Measurements from ENCODE around the gene ADAM11. TPM values are rescaled to one million over a fixed set of nuclear protein-coding genes. Genes with fewer than 3 reads are reported as not detected.
"Not testable (repeated sequence)": the region's sequence is repeated elsewhere in the genome, so short reads cannot be mapped to it uniquely, and the experiment has no call there.

Gene ADAM11, protein sequence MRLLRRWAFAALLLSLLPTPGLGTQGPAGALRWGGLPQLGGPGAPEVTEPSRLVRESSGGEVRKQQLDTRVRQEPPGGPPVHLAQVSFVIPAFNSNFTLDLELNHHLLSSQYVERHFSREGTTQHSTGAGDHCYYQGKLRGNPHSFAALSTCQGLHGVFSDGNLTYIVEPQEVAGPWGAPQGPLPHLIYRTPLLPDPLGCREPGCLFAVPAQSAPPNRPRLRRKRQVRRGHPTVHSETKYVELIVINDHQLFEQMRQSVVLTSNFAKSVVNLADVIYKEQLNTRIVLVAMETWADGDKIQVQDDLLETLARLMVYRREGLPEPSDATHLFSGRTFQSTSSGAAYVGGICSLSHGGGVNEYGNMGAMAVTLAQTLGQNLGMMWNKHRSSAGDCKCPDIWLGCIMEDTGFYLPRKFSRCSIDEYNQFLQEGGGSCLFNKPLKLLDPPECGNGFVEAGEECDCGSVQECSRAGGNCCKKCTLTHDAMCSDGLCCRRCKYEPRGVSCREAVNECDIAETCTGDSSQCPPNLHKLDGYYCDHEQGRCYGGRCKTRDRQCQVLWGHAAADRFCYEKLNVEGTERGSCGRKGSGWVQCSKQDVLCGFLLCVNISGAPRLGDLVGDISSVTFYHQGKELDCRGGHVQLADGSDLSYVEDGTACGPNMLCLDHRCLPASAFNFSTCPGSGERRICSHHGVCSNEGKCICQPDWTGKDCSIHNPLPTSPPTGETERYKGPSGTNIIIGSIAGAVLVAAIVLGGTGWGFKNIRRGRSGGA
- total RNA-seq: under 1 TPM; 0.35 to 0.71 TPM
- not detected for polyA plus RNA-seq

DNA sequence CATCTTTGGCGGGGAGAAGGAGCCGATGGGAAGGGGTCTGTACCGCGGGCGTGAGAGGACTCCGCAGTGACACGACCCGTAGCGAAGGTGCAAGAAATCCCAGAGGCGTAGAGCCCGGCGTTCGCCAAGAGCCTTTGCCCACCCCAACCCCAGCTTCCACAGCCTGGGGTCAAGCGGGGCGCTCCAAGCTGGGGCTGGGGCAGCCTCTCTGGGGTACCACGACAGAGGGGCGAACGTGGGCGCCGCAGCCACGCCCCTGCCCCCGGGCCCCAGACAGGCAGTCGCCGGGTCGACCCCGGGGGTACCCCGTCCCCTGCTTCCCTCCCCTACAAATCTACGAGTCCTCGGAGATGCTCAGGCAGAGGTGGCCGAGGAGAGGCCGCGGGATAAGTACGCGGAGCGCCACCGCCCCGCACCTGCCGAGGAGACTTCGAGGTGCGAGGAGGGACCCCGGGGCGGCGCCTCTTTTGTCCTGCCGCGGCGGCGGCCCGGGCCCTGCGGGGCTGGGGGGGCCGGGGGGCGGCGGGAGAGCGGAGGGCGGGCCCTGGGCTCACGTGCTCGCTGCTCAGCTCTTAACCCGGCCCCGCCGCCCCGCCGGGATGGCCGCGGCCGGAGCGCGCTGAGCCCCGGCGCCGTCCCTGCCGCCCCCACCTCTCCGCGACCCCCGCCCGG, at the start of gene ADAM11:
TSS of gene ADAM11 (plus strand) at position 575 of the 672 bp plus-strand sequence. CDS start 212 bp downstream, outside the sequence.
- H3K4me3 Mint-ChIP-seq: peak within 1 kb of the TSS; percentile 52 to 87 (median 70)
- H3K4me1 Mint-ChIP-seq: peaks cover 0 to 4% (median 2%) of the 10 kb centered on the region in 3 donors
- no peaks in the 10 kb centered on the region for H3K9me3 Mint-ChIP-seq
- H3K27me3 Mint-ChIP-seq: peaks cover 31 to 43% of the 10 kb centered on the region in 2 donors
- Histone ChIP-seq H3K27me3 (ENCODE audit: insufficient read depth, low read length, poor library complexity, severe bottlenecking) (peaks cover 16% of the 10 kb centered on the region), H3K9me3 (ENCODE audit: low read length) (no peaks in the 10 kb centered on the region), H3K27ac (ENCODE audit: low read depth, low read length) (no peak within 1 kb of the TSS), H3K36me3 (ENCODE audit: insufficient read depth, low read length) (no peaks in the 10 kb centered on the region), H3K4me1 (ENCODE audit: insufficient read depth, low read length) (peaks cover 4% of the 10 kb centered on the region), H3K4me3 (ENCODE audit: low read length) (no peak within 1 kb of the TSS)
- no peak for DNase-seq
- peak within 1 kb of the TSS in 1 of 8 donors; percentile 93 for H3K27ac Mint-ChIP-seq
- ChIA-PET CTCF (no interaction called here), POLR2A (no interaction called here)
- H3K36me3 Mint-ChIP-seq: no peaks in the 10 kb centered on the region

DNA sequence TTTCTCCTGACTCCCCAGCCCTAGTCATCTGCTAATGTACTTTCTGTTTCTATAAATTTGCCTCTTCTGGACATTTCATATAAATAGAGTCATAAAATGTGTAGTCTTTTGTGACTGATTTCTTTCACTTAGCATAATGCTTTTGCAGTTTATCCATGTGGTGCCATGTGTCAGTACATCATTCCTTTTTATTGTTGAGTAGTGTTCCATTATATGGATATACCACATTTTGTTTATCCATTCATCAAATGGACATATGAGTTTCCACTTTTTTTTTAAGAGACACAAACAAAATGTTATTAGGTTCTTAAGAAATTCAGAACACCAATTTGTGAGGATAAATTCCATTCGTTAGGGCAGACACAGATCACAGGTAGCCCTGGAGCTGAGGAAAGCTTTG, 39.3 kb upstream of the ADAM11 start:
- CTCF ChIA-PET: no interaction called here

DNA sequence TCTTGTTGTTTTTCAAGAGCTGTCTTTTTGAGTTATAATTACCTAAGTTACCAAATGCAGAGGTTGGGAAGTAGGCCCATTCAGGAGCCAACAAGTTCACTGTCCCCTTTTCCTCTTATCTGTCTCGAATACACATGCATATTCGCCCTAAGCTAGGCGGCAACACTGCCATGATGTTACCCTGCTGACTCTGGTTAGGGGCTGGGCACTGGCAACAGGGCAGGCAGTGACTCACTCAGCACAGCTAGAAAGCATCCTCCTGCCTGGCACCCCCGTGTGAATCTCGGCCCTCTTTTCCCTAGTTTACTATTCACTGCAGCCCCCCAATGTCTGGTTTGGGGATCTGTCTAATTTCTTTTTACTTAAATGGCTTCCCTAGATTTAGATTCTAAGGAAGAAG, 36.5 kb upstream of the ADAM11 start:
- ChIA-PET POLR2A (no interaction called here), CTCF (no interaction called here)
- no peak for DNase-seq
- no peaks in the 10 kb centered on the region for H3K27me3 Mint-ChIP-seq
- H3K4me1 Mint-ChIP-seq: no peaks in the 10 kb centered on the region
- Histone ChIP-seq H3K4me3 (ENCODE audit: low read length) (no peak overlapping the region), H3K9me3 (ENCODE audit: low read length) (no peaks in the 10 kb centered on the region), H3K4me1 (ENCODE audit: insufficient read depth, low read length) (no peaks in the 10 kb centered on the region), H3K36me3 (ENCODE audit: insufficient read depth, low read length) (no peaks in the 10 kb centered on the region), H3K27ac (ENCODE audit: low read depth, low read length) (no peak overlapping the region), H3K27me3 (ENCODE audit: insufficient read depth, low read length, poor library complexity, severe bottlenecking) (no peaks in the 10 kb centered on the region)
- H3K36me3 Mint-ChIP-seq: peaks cover 0 to 21% (median 2%) of the 10 kb centered on the region in 3 donors
- H3K27ac Mint-ChIP-seq: no peak overlapping the region
- H3K9me3 Mint-ChIP-seq: no peaks in the 10 kb centered on the region
- H3K4me3 Mint-ChIP-seq: no peak overlapping the region

More for the DNA sequence above, 39.3 kb upstream of the ADAM11 start:
- Histone ChIP-seq H3K27ac (ENCODE audit: low read depth, low read length) (no peak overlapping the region), H3K4me1 (ENCODE audit: insufficient read depth, low read length) (no peaks in the 10 kb centered on the region), H3K36me3 (ENCODE audit: insufficient read depth, low read length) (no peaks in the 10 kb centered on the region), H3K9me3 (ENCODE audit: low read length) (no peaks in the 10 kb centered on the region), H3K27me3 (ENCODE audit: insufficient read depth, low read length, poor library complexity, severe bottlenecking) (no peaks in the 10 kb centered on the region), H3K4me3 (ENCODE audit: low read length) (no peak overlapping the region)
- Mint-ChIP-seq H3K27ac (no peak overlapping the region), H3K4me3 (no peak overlapping the region), H3K4me1 (no peaks in the 10 kb centered on the region), H3K36me3 (peaks cover 0 to 18% (median 5%) of the 10 kb centered on the region in 3 donors), H3K9me3 (no peaks in the 10 kb centered on the region), H3K27me3 (peaks cover 0 to 1% of the 10 kb centered on the region in 2 donors)
- no peak for DNase-seq
- POLR2A ChIA-PET: no interaction called here

DNA sequence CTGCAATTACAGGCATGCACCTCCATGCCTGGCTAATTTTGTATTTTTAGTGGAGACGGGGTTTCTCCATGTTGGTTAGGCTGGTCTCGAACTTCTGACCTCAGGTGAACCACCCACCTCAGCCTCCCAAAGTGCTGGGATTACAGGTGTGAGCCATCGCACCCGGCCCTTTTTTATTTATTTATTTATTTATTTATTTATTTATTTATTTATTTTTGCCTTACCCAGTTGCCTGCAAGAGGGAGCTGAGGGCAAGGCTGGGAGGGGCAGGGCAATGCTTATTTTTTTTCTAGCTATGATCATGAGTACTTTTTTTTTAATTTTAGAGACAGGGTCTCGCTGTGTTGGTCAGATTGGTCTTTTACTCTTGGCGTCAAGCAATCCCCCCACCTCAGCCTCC, 32.7 kb upstream of the ADAM11 start:
- H3K9me3 ChIP-seq (ENCODE audit: low read length); H3K27ac Mint-ChIP-seq; H3K4me3 ChIP-seq (ENCODE audit: low read length); DNase-seq; H3K4me1 ChIP-seq (ENCODE audit: insufficient read depth, low read length); POLR2A ChIA-PET; H3K4me1 Mint-ChIP-seq; H3K9me3 Mint-ChIP-seq; H3K27me3 Mint-ChIP-seq; H3K27ac ChIP-seq (ENCODE audit: low read depth, low read length); H3K27me3 ChIP-seq (ENCODE audit: insufficient read depth, low read length, poor library complexity, severe bottlenecking); CTCF ChIA-PET; H3K36me3 ChIP-seq (ENCODE audit: insufficient read depth, low read length); H3K4me3 Mint-ChIP-seq: not testable (repeated sequence)
- H3K36me3 Mint-ChIP-seq: peaks cover 0 to 23% (median 2%) of the 10 kb centered on the region in 3 donors

DNA sequence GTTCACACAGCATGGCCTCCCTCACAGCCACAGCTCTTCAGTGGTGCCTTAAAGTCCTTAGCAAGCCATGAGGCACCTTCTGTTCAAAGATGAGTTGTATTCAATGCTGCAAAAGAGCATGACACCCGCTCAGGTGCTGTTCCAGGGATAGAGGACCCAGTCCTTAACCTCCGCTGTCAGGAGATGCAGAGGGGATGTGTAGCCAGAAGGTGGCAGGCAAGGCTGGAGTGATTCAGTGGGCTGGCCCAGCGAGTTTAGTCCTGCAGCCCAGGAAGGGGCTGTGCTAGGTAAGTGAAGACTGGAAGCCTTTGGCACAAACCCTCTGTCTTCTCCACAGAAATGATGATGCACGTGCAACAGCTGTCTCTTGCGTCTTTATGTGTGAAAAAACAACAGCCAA, 25.0 kb upstream of the ADAM11 start:
- H3K36me3 ChIP-seq (ENCODE audit: insufficient read depth, low read length): no peaks in the 10 kb centered on the region
- H3K4me1 ChIP-seq (ENCODE audit: insufficient read depth, low read length): no peaks in the 10 kb centered on the region
- peak overlapping the region in 1 of 8 donors; percentile 33 for H3K27ac Mint-ChIP-seq
- no peak overlapping the region for H3K4me3 Mint-ChIP-seq
- no peaks in the 10 kb centered on the region for H3K9me3 Mint-ChIP-seq
- peaks cover 0 to 10% (median 3%) of the 10 kb centered on the region in 3 donors for H3K36me3 Mint-ChIP-seq
- DNase-seq: no peak
- H3K4me3 ChIP-seq (ENCODE audit: low read length): no peak overlapping the region
- no peaks in the 10 kb centered on the region for H3K4me1 Mint-ChIP-seq
- H3K27ac ChIP-seq (ENCODE audit: low read depth, low read length): no peak overlapping the region
- ChIA-PET POLR2A (no interaction called here), CTCF (no interaction called here)
- H3K9me3 ChIP-seq (ENCODE audit: low read length): no peaks in the 10 kb centered on the region
- no peaks in the 10 kb centered on the region for H3K27me3 ChIP-seq (ENCODE audit: insufficient read depth, low read length, poor library complexity, severe bottlenecking)
- no peaks in the 10 kb centered on the region for H3K27me3 Mint-ChIP-seq

DNA sequence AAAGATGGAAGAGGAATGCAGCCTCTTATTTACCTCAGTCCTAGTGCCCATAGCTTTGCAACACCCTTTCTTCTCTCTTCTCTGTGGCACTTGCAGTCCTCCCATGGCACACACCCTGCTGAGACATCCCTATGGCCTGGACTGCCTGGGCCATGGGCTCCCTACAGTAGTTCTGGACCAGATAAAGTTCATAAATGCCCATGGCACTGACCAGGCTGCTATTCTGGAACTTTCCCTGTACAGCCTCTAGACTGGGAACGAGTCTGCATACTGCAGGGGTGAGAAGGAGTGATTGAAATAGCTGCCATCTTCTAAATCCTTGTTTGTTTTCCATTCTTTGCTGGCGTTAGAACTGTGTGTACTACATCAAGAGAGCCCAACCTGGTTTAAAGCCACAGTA, 24.5 kb upstream of the ADAM11 start:
- DNase-seq: no peak
- H3K36me3 Mint-ChIP-seq: peaks cover 0 to 10% (median 3%) of the 10 kb centered on the region in 3 donors

DNA sequence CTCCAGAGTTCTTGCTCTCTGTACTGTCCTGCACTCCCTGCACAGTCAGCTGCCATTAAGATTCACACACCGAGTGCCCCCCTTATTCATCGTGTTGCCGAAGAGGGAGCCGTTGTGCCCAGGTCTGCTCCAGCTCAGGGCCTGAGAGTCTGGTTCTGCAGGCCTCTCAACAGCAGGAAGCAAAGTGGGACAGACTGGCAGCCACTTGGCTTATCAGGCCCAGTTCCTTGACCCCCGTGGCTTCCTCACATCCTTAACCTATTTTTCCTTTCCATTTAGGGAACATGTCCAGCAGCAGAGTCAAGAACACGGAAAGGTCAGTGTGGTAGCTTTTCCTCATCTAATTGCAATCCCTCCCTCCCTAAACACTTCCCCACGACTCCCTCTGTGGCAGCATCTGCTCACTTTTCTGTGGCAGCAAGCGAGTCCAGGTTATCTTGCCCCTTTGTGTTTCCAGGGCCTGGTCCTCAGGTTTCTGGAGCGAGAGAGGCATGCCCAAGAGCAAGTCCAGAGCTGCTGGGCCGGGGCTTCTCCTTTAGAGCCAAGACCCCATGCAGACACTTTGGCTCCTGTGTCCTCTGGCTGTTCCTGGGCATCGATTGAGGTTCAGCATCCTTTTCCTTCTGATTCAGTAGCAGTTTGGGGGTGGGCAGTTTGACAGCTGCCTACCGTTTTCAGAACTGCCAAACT, 22.1 kb upstream of the ADAM11 start:
- no peaks in the 10 kb centered on the region for H3K36me3 ChIP-seq (ENCODE audit: insufficient read depth, low read length)
- ChIA-PET CTCF (no interaction called here), POLR2A (no interaction called here)
- H3K4me1 ChIP-seq (ENCODE audit: insufficient read depth, low read length): no peaks in the 10 kb centered on the region
- no peaks in the 10 kb centered on the region for H3K27me3 ChIP-seq (ENCODE audit: insufficient read depth, low read length, poor library complexity, severe bottlenecking)
- no peak for DNase-seq
- H3K27ac ChIP-seq (ENCODE audit: low read depth, low read length): no peak overlapping the region
- H3K4me3 ChIP-seq (ENCODE audit: low read length): no peak overlapping the region
- Mint-ChIP-seq H3K4me1 (no peaks in the 10 kb centered on the region), H3K9me3 (no peaks in the 10 kb centered on the region), H3K4me3 (no peak overlapping the region), H3K27me3 (no peaks in the 10 kb centered on the region), H3K36me3 (peaks cover 0 to 5% (median 5%) of the 10 kb centered on the region in 3 donors), H3K27ac (peak overlapping the region in 1 of 8 donors; percentile 58)
- no peaks in the 10 kb centered on the region for H3K9me3 ChIP-seq (ENCODE audit: low read length)

More for the DNA sequence above, 24.5 kb upstream of the ADAM11 start:
- Mint-ChIP-seq H3K4me1 (no peaks in the 10 kb centered on the region), H3K9me3 (no peaks in the 10 kb centered on the region), H3K4me3 (no peak overlapping the region), H3K27me3 (no peaks in the 10 kb centered on the region), H3K27ac (no peak overlapping the region)
- CTCF ChIA-PET: no interaction called here
- H3K27me3 ChIP-seq (ENCODE audit: insufficient read depth, low read length, poor library complexity, severe bottlenecking): no peaks in the 10 kb centered on the region
- no peak overlapping the region for H3K27ac ChIP-seq (ENCODE audit: low read depth, low read length)
- H3K4me1 ChIP-seq (ENCODE audit: insufficient read depth, low read length): no peaks in the 10 kb centered on the region
- no peaks in the 10 kb centered on the region for H3K36me3 ChIP-seq (ENCODE audit: insufficient read depth, low read length)
- no peaks in the 10 kb centered on the region for H3K9me3 ChIP-seq (ENCODE audit: low read length)
- POLR2A ChIA-PET: no interaction called here
- no peak overlapping the region for H3K4me3 ChIP-seq (ENCODE audit: low read length)
